ENCODE measurements around the gene ZXDC.
A peak's percentile ranks its signal among the peaks of the same experiment; 100 is the strongest.

Gene ZXDC

DNA sequence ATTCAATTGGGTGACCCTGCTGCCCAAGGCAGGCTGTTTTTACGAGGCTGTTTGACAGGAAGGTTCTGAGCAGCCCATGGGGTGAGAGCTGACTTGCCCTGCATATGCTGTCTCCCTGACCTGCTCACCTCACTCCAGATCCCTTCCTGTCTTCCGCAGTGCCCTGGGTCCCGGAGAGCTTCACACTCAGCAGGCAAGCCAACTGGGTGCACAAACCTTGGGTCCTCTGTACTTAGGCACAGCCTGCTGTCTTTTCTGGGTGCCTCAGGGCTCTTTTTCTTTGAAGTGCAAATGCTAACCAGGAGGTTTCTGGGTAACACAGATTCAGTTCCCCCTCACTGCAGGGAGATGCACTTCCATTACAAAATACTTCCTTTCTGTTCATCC lies 32.8 kb downstream of the ZXDC start:
- no peaks in the 10 kb centered on the region for H3K9me3 Mint-ChIP-seq
- no peaks in the 10 kb centered on the region for H3K27me3 Mint-ChIP-seq (ENCODE audit: low read depth)
- H3K4me3 Mint-ChIP-seq: no peak overlapping the region
- peaks cover 11% of the 10 kb centered on the region for H3K36me3 Mint-ChIP-seq (ENCODE audit: low read depth)
- TF ChIP-seq, protein P1, sequence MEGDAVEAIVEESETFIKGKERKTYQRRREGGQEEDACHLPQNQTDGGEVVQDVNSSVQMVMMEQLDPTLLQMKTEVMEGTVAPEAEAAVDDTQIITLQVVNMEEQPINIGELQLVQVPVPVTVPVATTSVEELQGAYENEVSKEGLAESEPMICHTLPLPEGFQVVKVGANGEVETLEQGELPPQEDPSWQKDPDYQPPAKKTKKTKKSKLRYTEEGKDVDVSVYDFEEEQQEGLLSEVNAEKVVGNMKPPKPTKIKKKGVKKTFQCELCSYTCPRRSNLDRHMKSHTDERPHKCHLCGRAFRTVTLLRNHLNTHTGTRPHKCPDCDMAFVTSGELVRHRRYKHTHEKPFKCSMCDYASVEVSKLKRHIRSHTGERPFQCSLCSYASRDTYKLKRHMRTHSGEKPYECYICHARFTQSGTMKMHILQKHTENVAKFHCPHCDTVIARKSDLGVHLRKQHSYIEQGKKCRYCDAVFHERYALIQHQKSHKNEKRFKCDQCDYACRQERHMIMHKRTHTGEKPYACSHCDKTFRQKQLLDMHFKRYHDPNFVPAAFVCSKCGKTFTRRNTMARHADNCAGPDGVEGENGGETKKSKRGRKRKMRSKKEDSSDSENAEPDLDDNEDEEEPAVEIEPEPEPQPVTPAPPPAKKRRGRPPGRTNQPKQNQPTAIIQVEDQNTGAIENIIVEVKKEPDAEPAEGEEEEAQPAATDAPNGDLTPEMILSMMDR (IDR thresholded peaks at IDR 0.05; ENCODE audit: unreplicated experiment in 3 of 3): no peak
- H3K4me1 Mint-ChIP-seq: peaks cover 15% of the 10 kb centered on the region
- peak overlapping the region in 1 of 3 experiments; percentile 26 for H3K27ac Mint-ChIP-seq

DNA sequence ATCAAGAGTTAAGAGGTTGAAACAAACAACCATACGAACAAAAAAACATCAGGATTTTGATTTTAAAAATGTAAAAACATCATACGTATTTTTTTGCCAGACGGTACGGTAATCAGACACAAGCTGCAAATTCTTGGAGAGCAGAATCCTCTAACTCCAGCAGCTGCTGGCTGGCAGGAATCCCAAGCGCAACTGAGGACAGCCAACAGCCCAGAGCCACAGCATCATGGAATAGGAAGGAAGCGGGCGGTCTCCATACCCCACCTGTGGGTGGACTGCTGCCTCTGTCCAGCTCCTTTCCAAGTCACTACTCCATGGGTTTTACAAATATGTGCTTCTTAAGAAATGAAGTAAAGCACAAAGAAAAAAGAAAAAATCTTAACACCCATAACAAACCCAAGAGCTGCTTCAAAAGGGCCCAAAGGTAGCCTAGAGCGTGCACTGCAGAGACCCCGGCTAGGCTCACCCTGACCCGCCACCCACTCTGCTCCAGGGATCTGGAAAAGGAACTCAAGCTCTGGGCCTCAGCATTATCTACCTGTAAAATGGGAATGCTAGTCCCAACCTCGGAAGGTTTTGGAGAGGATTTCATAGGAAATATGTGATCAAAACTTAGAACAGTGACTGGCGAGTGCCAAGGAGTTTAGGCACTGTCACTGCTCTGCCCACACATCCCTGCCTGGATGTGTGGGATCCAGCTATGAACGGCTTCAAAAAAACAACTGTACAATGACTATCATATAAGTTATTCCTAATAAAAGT lies 33.4 kb downstream of the ZXDC start:
- H3K4me1 Mint-ChIP-seq: peaks cover 11% of the 10 kb centered on the region
- no peak overlapping the region for H3K4me3 Mint-ChIP-seq
- TF ChIP-seq, protein P1 (IDR thresholded peaks at IDR 0.05; ENCODE audit: unreplicated experiment in 3 of 3): no peak
- peaks cover 17% of the 10 kb centered on the region for H3K36me3 Mint-ChIP-seq (ENCODE audit: low read depth)
- H3K27ac Mint-ChIP-seq: peak overlapping the region in 2 of 3 experiments; percentile 71 to 77
- H3K9me3 Mint-ChIP-seq: no peaks in the 10 kb centered on the region
- no peaks in the 10 kb centered on the region for H3K27me3 Mint-ChIP-seq (ENCODE audit: low read depth)

DNA sequence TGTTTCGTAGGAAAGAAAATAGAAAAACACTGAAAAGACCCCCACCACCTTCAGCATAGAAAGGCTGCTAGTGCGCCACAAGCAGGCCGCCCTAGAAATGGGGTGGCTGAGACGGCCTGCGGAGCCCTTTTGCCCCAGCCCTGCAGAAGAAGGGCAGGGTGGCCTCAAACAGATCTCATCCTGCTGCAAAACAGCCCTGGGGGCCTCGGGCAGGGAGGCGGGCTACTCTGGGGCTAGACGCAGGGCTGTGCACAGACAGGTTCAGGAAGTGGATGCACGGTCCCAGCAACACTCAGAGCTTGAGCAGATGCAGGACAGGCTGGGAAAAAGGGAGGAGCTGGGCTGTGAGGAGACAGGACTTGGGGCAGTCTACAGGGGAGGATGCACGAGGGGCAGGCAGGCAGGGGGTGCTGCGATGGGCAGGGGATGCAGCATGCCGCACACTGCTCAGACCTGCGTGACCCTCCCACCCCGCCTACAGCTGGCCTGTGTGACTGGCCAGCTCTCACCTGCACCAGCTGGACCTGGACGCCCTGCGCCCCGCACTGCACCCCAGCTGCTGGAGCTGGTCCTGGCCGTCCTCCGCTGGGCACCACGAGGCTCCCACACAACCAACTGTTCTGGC lies 34.3 kb downstream of the ZXDC start:
- Mint-ChIP-seq H3K36me3 (ENCODE audit: low read depth) (peaks cover 21% of the 10 kb centered on the region), H3K27me3 (ENCODE audit: low read depth) (no peaks in the 10 kb centered on the region), H3K4me3 (no peak overlapping the region), H3K27ac (peak overlapping the region in 2 of 3 experiments; percentile 71 to 77), H3K4me1 (peaks cover 11% of the 10 kb centered on the region), H3K9me3 (no peaks in the 10 kb centered on the region)
- TF ChIP-seq, protein P1 (IDR thresholded peaks at IDR 0.05; ENCODE audit: unreplicated experiment in 3 of 3): no peak

DNA sequence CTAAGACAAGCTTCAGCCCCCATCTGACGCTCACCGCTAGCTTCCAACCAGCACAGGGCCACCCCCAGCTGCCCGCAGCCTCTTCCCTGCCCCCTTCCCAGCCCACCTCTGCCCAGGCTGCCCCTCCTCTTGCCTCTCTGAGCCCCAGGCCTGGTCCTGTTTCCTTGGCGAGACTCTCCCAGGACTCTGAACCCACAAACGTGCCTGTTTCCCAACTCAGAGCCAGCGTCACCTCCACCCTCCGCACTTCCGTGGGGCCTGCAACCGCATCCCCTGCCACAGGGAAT lies 35.0 kb downstream of the ZXDC start:
- no peaks in the 10 kb centered on the region for H3K9me3 Mint-ChIP-seq
- H3K4me1 Mint-ChIP-seq: peaks cover 11% of the 10 kb centered on the region
- peaks cover 21% of the 10 kb centered on the region for H3K36me3 Mint-ChIP-seq (ENCODE audit: low read depth)
- no peak overlapping the region for H3K27ac Mint-ChIP-seq
- TF ChIP-seq, protein P1 (IDR thresholded peaks at IDR 0.05; ENCODE audit: unreplicated experiment in 3 of 3): no peak
- no peak overlapping the region for H3K4me3 Mint-ChIP-seq
- no peaks in the 10 kb centered on the region for H3K27me3 Mint-ChIP-seq (ENCODE audit: low read depth)

DNA sequence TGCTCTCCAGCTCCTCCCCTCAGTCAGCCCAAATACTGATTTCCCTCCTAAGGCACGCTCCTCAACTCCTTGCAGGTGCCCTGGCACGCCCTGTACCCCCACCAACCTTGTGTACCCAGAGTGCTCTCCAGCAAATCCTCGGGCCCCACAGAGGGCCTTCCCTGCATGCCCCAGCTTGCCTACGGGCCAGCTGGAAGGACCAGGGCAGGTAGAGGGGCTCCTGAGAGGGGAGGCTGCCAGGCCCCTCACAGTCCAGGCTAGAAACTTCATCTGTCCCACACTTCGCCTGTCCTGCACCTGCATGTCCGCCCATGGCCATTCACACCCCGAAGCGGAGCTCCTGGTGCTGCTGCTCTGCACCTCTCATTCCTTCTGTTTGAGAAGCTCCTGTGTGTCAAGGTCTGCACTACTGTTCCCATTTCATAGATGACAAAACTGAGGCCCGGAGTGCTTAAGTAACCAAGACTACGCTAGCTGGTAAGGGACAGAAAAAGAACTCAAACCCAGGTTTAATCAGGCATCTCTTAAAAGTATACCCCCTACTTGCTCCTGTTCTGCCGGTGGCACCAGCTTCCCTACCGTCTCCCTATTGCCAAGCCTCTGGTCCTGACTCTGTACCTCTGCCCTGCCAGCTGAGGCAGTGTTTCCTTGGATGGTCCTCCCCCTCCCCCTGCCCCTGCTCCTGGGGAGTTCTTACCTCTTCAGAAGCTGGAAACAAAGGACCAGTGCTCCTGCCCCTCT lies 35.6 kb downstream of the ZXDC start:
- Mint-ChIP-seq H3K36me3 (ENCODE audit: low read depth) (peaks cover 21% of the 10 kb centered on the region), H3K27ac (no peak overlapping the region), H3K9me3 (no peaks in the 10 kb centered on the region), H3K4me3 (no peak overlapping the region), H3K27me3 (ENCODE audit: low read depth) (no peaks in the 10 kb centered on the region), H3K4me1 (peaks cover 11% of the 10 kb centered on the region)
- TF ChIP-seq, protein P1 (IDR thresholded peaks at IDR 0.05; ENCODE audit: unreplicated experiment in 3 of 3): no peak

Measured in nephron (organoid).